ENCODE measurements around the gene PRDM15. TPM values are rescaled to one million over a fixed set of nuclear protein-coding genes. Genes with fewer than 3 reads are reported as not detected.

The PRDM15 gene
- polyA plus RNA-seq, 1 donor: 7.3 TPM

GRCh38 chr21:41845310-41846032, 33.7 kb downstream of the PRDM15 start:
- no peak for DNase-seq

GRCh38 chr21:41843584-41843983, 35.6 kb downstream of the PRDM15 start:
- DNase-seq: no peak

- DNase-seq: no peak
Observed at GRCh38 chr21:41840880-41841279, 38.3 kb downstream of the PRDM15 start.

GRCh38 chr21:41839387-41840000, 39.6 kb downstream of the PRDM15 start:
- DNase-seq: no peak

GRCh38 chr21:41837756-41838297, 41.3 kb downstream of the PRDM15 start:
- no peak for DNase-seq

- no peak for DNase-seq
Observed at GRCh38 chr21:41836166-41837015, 42.8 kb downstream of the PRDM15 start.

GRCh38 chr21:41835711-41836154, 43.4 kb downstream of the PRDM15 start:
- peak; percentile 6 for DNase-seq

- no peak for DNase-seq
Observed at GRCh38 chr21:41834926-41835663, 44.0 kb downstream of the PRDM15 start.

GRCh38 chr21:41834252-41834925, 44.8 kb downstream of the PRDM15 start:
- no peak for DNase-seq

- DNase-seq: no peak
Observed at GRCh38 chr21:41833497-41834115, 45.5 kb downstream of the PRDM15 start.

- DNase-seq: no peak
Observed at GRCh38 chr21:41832596-41833496, 46.3 kb downstream of the PRDM15 start.

- DNase-seq: no peak
Observed at GRCh38 chr21:41831866-41832595, 47.1 kb downstream of the PRDM15 start.

- no peak for DNase-seq
Observed at GRCh38 chr21:41831453-41831831, 47.7 kb downstream of the PRDM15 start.

- no peak for DNase-seq
Observed at GRCh38 chr21:41830764-41831452, 48.2 kb downstream of the PRDM15 start.

- no peak for DNase-seq
Observed at GRCh38 chr21:41830145-41830707, 48.9 kb downstream of the PRDM15 start.

GRCh38 chr21:41828884-41829360, 50.2 kb downstream of the PRDM15 start:
- no peak for DNase-seq

- no peak for DNase-seq
Observed at GRCh38 chr21:41827951-41828883, 50.9 kb downstream of the PRDM15 start.
